K562 treated with DMSO at 1 percent for 24 hours (cell line): Measurements from ENCODE around the gene DHX40. TPM values are rescaled to one million over a fixed set of nuclear protein-coding genes. Genes with fewer than 3 reads are reported as not detected.

Experiments
- total RNA-seq: library from RNA; unstranded; fragments of 300-600 nt; gene quantifications from 2 replicates; pipeline ENCODE4 v1.2.3, GENCODE V29; 2022; ENCODE audit warnings: low read depth; ENCODE audit not compliant: insufficient read depth

DHX40 gene, protein sequence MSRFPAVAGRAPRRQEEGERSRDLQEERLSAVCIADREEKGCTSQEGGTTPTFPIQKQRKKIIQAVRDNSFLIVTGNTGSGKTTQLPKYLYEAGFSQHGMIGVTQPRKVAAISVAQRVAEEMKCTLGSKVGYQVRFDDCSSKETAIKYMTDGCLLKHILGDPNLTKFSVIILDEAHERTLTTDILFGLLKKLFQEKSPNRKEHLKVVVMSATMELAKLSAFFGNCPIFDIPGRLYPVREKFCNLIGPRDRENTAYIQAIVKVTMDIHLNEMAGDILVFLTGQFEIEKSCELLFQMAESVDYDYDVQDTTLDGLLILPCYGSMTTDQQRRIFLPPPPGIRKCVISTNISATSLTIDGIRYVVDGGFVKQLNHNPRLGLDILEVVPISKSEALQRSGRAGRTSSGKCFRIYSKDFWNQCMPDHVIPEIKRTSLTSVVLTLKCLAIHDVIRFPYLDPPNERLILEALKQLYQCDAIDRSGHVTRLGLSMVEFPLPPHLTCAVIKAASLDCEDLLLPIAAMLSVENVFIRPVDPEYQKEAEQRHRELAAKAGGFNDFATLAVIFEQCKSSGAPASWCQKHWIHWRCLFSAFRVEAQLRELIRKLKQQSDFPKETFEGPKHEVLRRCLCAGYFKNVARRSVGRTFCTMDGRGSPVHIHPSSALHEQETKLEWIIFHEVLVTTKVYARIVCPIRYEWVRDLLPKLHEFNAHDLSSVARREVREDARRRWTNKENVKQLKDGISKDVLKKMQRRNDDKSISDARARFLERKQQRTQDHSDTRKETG
- total RNA-seq = 15.8 and 22.0 TPM in 2 replicates

DNA sequence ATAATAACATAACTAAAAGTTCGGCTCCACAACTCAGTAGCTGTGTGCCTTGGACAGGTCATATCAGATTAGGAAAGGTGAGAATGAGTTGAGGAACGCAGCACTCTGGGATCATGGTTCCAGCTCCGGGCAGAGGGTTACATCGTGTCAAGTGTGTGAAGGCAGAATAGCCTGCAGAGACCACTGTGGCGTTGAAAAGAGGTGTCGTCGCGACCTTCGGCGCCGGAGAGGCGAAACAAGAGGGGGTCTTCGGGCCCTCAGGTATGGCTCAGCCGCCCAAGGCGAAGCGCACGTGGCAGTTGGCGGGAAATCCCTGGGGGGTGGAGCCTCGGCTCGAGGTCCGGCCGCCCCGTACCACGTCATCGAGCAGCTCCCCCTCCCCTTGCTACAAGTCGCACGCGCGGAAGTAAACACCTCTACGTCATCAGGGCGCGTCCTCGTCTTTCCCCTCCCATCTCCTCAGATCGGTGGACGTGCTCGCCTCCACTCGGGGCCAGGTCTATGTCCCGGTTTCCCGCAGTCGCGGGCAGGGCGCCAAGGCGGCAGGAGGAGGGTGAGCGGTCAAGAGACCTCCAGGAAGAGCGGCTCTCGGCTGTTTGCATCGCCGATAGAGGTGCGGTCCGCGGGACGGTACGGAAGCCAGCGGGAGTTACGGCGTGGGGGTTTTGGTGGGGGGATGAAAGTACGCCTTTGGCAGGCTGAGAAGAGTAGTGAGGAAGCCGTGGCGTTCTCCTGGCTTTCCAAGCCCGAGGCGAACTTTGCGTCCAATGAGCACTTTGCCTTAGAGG lies at the start of gene DHX40:
TSS of gene DHX40 (plus strand) at position 440 of the 788 bp plus-strand sequence. CDS start at position 502, 62 bp downstream.

DNA sequence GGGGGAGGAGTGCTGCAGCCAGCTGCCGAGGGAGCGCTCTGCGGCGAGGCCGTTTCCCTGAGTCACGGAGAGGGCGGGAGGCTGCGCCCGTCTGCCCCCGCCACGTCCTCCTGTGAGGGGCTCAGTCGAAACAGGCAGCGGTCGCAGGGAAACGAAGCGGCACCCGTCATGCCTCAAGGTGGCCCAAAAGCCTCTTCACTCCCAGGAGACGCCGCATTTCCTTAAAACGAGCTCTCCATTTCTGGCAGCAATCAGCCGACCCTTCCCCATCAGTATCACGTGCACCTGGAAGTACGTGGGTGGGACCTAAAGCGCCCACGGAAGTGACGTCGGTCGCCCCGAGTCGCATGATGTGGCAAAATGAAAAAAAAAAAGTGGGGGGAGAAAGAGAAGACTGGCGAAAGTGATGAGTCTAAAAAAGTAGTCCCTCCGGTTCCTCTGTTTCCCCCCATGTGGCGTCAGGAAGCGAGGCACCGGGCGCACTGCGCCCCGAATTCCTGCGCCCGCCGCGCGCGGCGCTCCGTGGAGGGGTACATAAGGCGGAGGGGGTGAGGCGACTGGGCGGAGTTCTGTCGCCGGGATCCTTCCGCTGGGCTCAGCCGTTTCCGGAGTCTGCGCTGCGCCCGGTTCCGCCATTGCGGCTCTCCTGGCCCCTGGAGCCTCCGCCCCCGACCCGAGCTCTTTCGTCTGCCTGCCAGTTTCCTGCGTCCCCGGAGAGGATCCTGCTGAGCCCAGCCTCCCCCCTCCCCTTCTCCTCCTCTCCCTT lies 54.1 kb downstream of the DHX40 start, which contains the start of gene CLTC:
TSS of gene CLTC (plus strand) at position 598 of the 766 bp plus-strand sequence. CDS start 237 bp downstream, outside the sequence.

Other genes starting within 250 kb of the DHX40 start
- gene YPEL2, start 234.0 kb upstream of the DHX40 start, total RNA-seq = 0.72 and 0.89 TPM in 2 replicates
- gene CLTC, start 54.3 kb downstream of the DHX40 start, total RNA-seq = 94.2 and 117 TPM in 2 replicates
- gene PTRH2, start 141.8 kb downstream of the DHX40 start, total RNA-seq = 32.8 and 33.7 TPM in 2 replicates
- gene VMP1, start 142.0 kb downstream of the DHX40 start, total RNA-seq = 39.0 and 52.0 TPM in 2 replicates